T-cell (primary cell): ENCODE results near the gene TMEM169. TPM values are rescaled to one million over a fixed set of nuclear protein-coding genes. Genes with fewer than 3 reads are reported as not detected.

ENCODE experiments used
- ATAC-seq, 4 experiments: fragments of 200-7000 bp in 3 of 4; fragments of 150-1000 bp in 1 of 4; cut with Tn5 transposase; replicated peaks in 1 of 4; 1 replicate in 3 of 4; 2 replicates in 1 of 4; pipeline ENCODE4 v1.10.0; 2021; ENCODE audit warnings: moderate library complexity in 3 of 4, mild to moderate bottlenecking in 2 of 4, moderate number of reproducible peaks in 1 of 4
- CTCF ChIA-PET, 2 donors: fragments of 300-600 bp; sonication (Branson Sonifier 250); formaldehyde crosslinking; loops; one replicate each; lab custom pipeline; 2022; ENCODE audit warnings: antibody characterized with exemption in 2 of 2; lab: Charles Lee
- POLR2A ChIA-PET, 2 donors: fragments of 300-600 bp; sonication (Branson Sonifier 250); formaldehyde crosslinking; loops; one replicate each; lab custom pipeline; 2022; ENCODE audit warnings: antibody characterized with exemption in 2 of 2; lab: Charles Lee
- DNase-seq, 35 experiments: peaks; one replicate each; pipeline versions ENCODE4 v3.0.0 to v3.0.0-alpha.2; 2013 to 2023
- H3K27ac ChIP-seq: one replicate; pipeline ENCODE4 v1.5.1; 2013; ENCODE audit warnings: low read length
- H3K27me3 ChIP-seq, 2 experiments: replicated peaks in 1 of 2; 1 replicate in 1 of 2; 2 replicates in 1 of 2; pipeline versions ENCODE4 v1.6.1 to v1.7.0; 2013; ENCODE audit warnings: low read length in 1 of 2, mixed read lengths in 1 of 2; ENCODE audit not compliant: control insufficient read depth in 2 of 2, insufficient read depth in 2 of 2; ENCODE audit errors: extremely low read depth in 1 of 2
- H3K36me3 ChIP-seq, 2 donors: 1 replicate in 1 of 2; 2 replicates in 1 of 2; pipeline versions ENCODE4 v1.6.1 to v1.7.0; 2013; ENCODE audit warnings: low read length in 1 of 2; ENCODE audit not compliant: control insufficient read depth in 2 of 2, insufficient read depth in 1 of 2; ENCODE audit errors: extremely low read depth in 1 of 2
- H3K4me1 ChIP-seq, 2 experiments: 1 replicate in 1 of 2; 2 replicates in 1 of 2; pipeline versions ENCODE4 v1.6.1 to v1.7.0; 2013; ENCODE audit warnings: low read length in 2 of 2, mixed read lengths in 1 of 2; ENCODE audit not compliant: insufficient read depth in 2 of 2, control insufficient read depth in 1 of 2; ENCODE audit errors: extremely low read depth in 1 of 2
- H3K4me3 ChIP-seq, 2 donors: 1 replicate in 1 of 2; 2 replicates in 1 of 2; pipeline versions ENCODE4 v1.5.1 to v1.7.0; 2013; ENCODE audit warnings: mild to moderate bottlenecking in 2 of 2, low read length in 1 of 2, moderate library complexity in 1 of 2; ENCODE audit not compliant: control insufficient read depth in 1 of 2; ENCODE audit errors: extremely low read depth in 1 of 2
- H3K9me3 ChIP-seq: 2 replicates; pipeline ENCODE4 v1.7.0; 2013
- H3K27ac Mint-ChIP-seq, 2 donors: one replicate each; pipeline ENCODE4 v1.8.0; 2020 to 2021; ENCODE audit warnings: mild to moderate bottlenecking in 2 of 2, mixed read lengths in 2 of 2
- H3K27me3 Mint-ChIP-seq, 2 donors: one replicate each; pipeline ENCODE4 v1.8.0; 2021 to 2022; ENCODE audit warnings: mixed read lengths in 2 of 2
- H3K36me3 Mint-ChIP-seq: one replicate; pipeline ENCODE4 v1.8.0; 2021; ENCODE audit warnings: mixed read lengths
- H3K4me1 Mint-ChIP-seq, 3 donors: one replicate each; pipeline ENCODE4 v1.8.0; 2020 to 2022; ENCODE audit warnings: mixed read lengths in 3 of 3, mild to moderate bottlenecking in 1 of 3
- H3K4me3 Mint-ChIP-seq, 3 donors: one replicate each; pipeline ENCODE4 v1.8.0; 2020 to 2022; ENCODE audit warnings: mild to moderate bottlenecking in 3 of 3, mixed read lengths in 3 of 3, moderate library complexity in 3 of 3
- H3K9me3 Mint-ChIP-seq, 3 donors: one replicate each; pipeline ENCODE4 v1.8.0; 2020 to 2022; ENCODE audit warnings: mixed read lengths in 3 of 3
- WGBS: methylation state at CpG from one replicate; pipeline ENCODE4 v1.1.5; 2013; ENCODE audit warnings: missing lambda C conversion rate; ENCODE audit not compliant: insufficient coverage; 5-methylcytosine and 5-hydroxymethylcytosine counted together
- total RNA-seq, 35 experiments: library from RNA in 6 of 35; stranded (reverse) in 6 of 35; fragments of 120-200 nt in 1 of 35; gene quantifications; one replicate each; pipeline versions ENCODE4 v1.2.1 to v1.2.4 and lab custom pipeline; 2013 to 2026

The TMEM169 gene
- total RNA-seq, 5 donors from 2014 or later (not counting 1 experiment from before 2014, with no cell fraction given): 1.8 to 4.3 (median 3.1) TPM

GRCh38 chr2:216064665-216065064, 17.1 kb upstream of the TMEM169 start:
- DNase-seq: no peak
- ChIA-PET POLR2A (no interaction called here), CTCF (interaction anchor here (0.6 to 0.8 kb wide), 2 partner anchors 76 to 80 kb away, joined by 4 to 5 read pairs; no protein-coding TSS in a partner anchor)
- Mint-ChIP-seq H3K4me1 (peaks cover 12 to 18% (median 17%) of the 10 kb centered on the region in 3 donors), H3K36me3 (peaks cover 21% of the 10 kb centered on the region), H3K27me3 (no peaks in the 10 kb centered on the region), H3K9me3 (no peaks in the 10 kb centered on the region), H3K27ac (no peak overlapping the region), H3K4me3 (no peak overlapping the region)
- WGBS: no CpG with 5 or more reads among the region's 1 CpG
- Histone ChIP-seq H3K9me3 (no peaks in the 10 kb centered on the region), H3K4me1 (peaks cover 2% of the 10 kb centered on the region in 2 experiments), H3K4me3 (no peak overlapping the region), H3K27ac (no peak overlapping the region), H3K36me3 (peaks cover 0 to 28% of the 10 kb centered on the region in 2 donors), H3K27me3 (no peaks in the 10 kb centered on the region)
- ATAC-seq: no peak

- peaks cover 28% of the 10 kb centered on the region for H3K36me3 Mint-ChIP-seq
- H3K27me3 Mint-ChIP-seq: no peaks in the 10 kb centered on the region
- H3K36me3 ChIP-seq: peaks cover 0 to 24% of the 10 kb centered on the region in 2 donors
- no peaks in the 10 kb centered on the region for H3K9me3 ChIP-seq
- ATAC-seq: no peak
- no peak overlapping the region for H3K4me3 ChIP-seq
- H3K27me3 ChIP-seq: no peaks in the 10 kb centered on the region
- H3K9me3 Mint-ChIP-seq: no peaks in the 10 kb centered on the region
- WGBS: 100% methylated on average over 1 of the region's 5 CpGs
- no peak overlapping the region for H3K4me3 Mint-ChIP-seq
- H3K4me1 ChIP-seq: peaks cover 2% of the 10 kb centered on the region in 2 experiments
- H3K27ac Mint-ChIP-seq: no peak overlapping the region
- CTCF ChIA-PET: no interaction called here
- H3K27ac ChIP-seq: no peak overlapping the region
- POLR2A ChIA-PET: no interaction called here
- peaks cover 12 to 22% (median 17%) of the 10 kb centered on the region in 3 donors for H3K4me1 Mint-ChIP-seq
- no peak for DNase-seq
These were observed 15.5 kb upstream of the TMEM169 start for GRCh38 chr2:216066230-216066629.

GRCh38 chr2:216069028-216069427, 12.7 kb upstream of the TMEM169 start:
- Mint-ChIP-seq H3K27ac (no peak overlapping the region), H3K36me3 (peaks cover 36% of the 10 kb centered on the region), H3K4me1 (peaks cover 16 to 26% (median 23%) of the 10 kb centered on the region in 3 donors), H3K9me3 (no peaks in the 10 kb centered on the region), H3K4me3 (no peak overlapping the region), H3K27me3 (no peaks in the 10 kb centered on the region)
- POLR2A ChIA-PET: interaction anchor here in 1 of 2 donors (0.5 to 0.6 kb wide), 2 partner anchors 49 to 97 kb away, joined by 3 read pairs; no protein-coding TSS in a partner anchor
- Histone ChIP-seq H3K36me3 (peaks cover 0 to 25% of the 10 kb centered on the region in 2 donors), H3K4me3 (no peak overlapping the region), H3K27me3 (no peaks in the 10 kb centered on the region), H3K27ac (no peak overlapping the region), H3K4me1 (peaks cover 5 to 7% of the 10 kb centered on the region in 2 experiments), H3K9me3 (no peaks in the 10 kb centered on the region)
- ATAC-seq (no peak), DNase-seq (no peak)
- 89% methylated on average over 1 of the region's 2 CpGs for WGBS
- CTCF ChIA-PET: interaction anchor here in 1 of 2 donors (1.5 kb wide), 1 partner anchor 41 kb away, joined by 6 read pairs; no protein-coding TSS in a partner anchor

GRCh38 chr2:216070195-216070594, 11.5 kb upstream of the TMEM169 start:
- peaks cover 8 to 16% of the 10 kb centered on the region in 2 experiments for H3K4me1 ChIP-seq
- ATAC-seq (no peak), DNase-seq (no peak)
- POLR2A ChIA-PET: no interaction called here
- Mint-ChIP-seq H3K4me3 (no peak overlapping the region), H3K27me3 (no peaks in the 10 kb centered on the region), H3K9me3 (no peaks in the 10 kb centered on the region), H3K36me3 (peaks cover 44% of the 10 kb centered on the region), H3K27ac (no peak overlapping the region), H3K4me1 (peaks cover 28 to 38% (median 34%) of the 10 kb centered on the region in 3 donors)
- no peak overlapping the region for H3K4me3 ChIP-seq
- H3K36me3 ChIP-seq: peaks cover 0 to 14% of the 10 kb centered on the region in 2 donors
- no peaks in the 10 kb centered on the region for H3K9me3 ChIP-seq
- 100% methylated on average over 1 of the region's 6 CpGs for WGBS
- no peaks in the 10 kb centered on the region for H3K27me3 ChIP-seq
- H3K27ac ChIP-seq: no peak overlapping the region
- CTCF ChIA-PET: interaction anchor here (0.6 to 1.4 kb wide), 5 partner anchors 11 to 400 kb away, joined by 3 to 5 read pairs (median 4); no protein-coding TSS in a partner anchor

GRCh38 chr2:216071111-216071851, 10.4 kb upstream of the TMEM169 start:
- peaks cover 8 to 18% of the 10 kb centered on the region in 2 experiments for H3K4me1 ChIP-seq
- DNase-seq: no peak
- POLR2A ChIA-PET: interaction anchor here in 1 of 2 donors (0.6 kb wide), 1 partner anchor 56 kb away, joined by 3 read pairs; no protein-coding TSS in a partner anchor
- no peak overlapping the region for H3K4me3 ChIP-seq
- WGBS: 90% methylated on average over 6 of the region's 12 CpGs
- Mint-ChIP-seq H3K4me3 (no peak overlapping the region), H3K27me3 (no peaks in the 10 kb centered on the region), H3K9me3 (no peaks in the 10 kb centered on the region), H3K36me3 (peaks cover 46% of the 10 kb centered on the region), H3K4me1 (peaks cover 38 to 47% (median 45%) of the 10 kb centered on the region in 3 donors), H3K27ac (no peak overlapping the region)
- H3K36me3 ChIP-seq: peaks cover 0 to 7% of the 10 kb centered on the region in 2 donors
- no peak overlapping the region for H3K27ac ChIP-seq
- H3K9me3 ChIP-seq: no peaks in the 10 kb centered on the region
- no peaks in the 10 kb centered on the region for H3K27me3 ChIP-seq
- CTCF ChIA-PET: interaction anchor here in 1 of 2 donors (1.4 kb wide), 1 partner anchor 13 kb away, joined by 5 read pairs; no protein-coding TSS in a partner anchor
- no peak for ATAC-seq

GRCh38 chr2:216072473-216072872, 9.2 kb upstream of the TMEM169 start:
- Mint-ChIP-seq H3K4me1 (peaks cover 38 to 46% (median 44%) of the 10 kb centered on the region in 3 donors), H3K36me3 (peaks cover 45% of the 10 kb centered on the region), H3K9me3 (no peaks in the 10 kb centered on the region), H3K27ac (no peak overlapping the region), H3K27me3 (no peaks in the 10 kb centered on the region), H3K4me3 (no peak overlapping the region)
- Histone ChIP-seq H3K27me3 (no peaks in the 10 kb centered on the region), H3K4me1 (peaks cover 8 to 18% of the 10 kb centered on the region in 2 experiments), H3K27ac (no peak overlapping the region), H3K36me3 (peaks cover 0 to 7% of the 10 kb centered on the region in 2 donors), H3K9me3 (no peaks in the 10 kb centered on the region), H3K4me3 (no peak overlapping the region)
- ATAC-seq (no peak), DNase-seq (no peak)
- POLR2A ChIA-PET: interaction anchor here in 1 of 2 donors (0.5 kb wide), 1 partner anchor 36 kb away, joined by 3 read pairs; the partner anchor contains the start of gene XRCC5
- CTCF ChIA-PET: interaction anchor here in 1 of 2 donors (0.5 to 0.7 kb wide), 2 partner anchors 40 to 618 kb away, joined by 3 read pairs; no protein-coding TSS in a partner anchor
